NCI-H510A (cell line): Measurements from ENCODE around the gene UNCX.
"Not testable (repeated sequence)": the region's sequence is repeated elsewhere in the genome, so short reads cannot be mapped to it uniquely, and the experiment has no call there.

Experiments used
- DNase-seq: peaks from one replicate; lab custom pipeline; 2025; lab: John Stamatoyannopoulos, UW

Gene UNCX

GRCh38 chr7:1278543-1278942, 45.9 kb downstream of the UNCX start:
- no peak for DNase-seq

DNA sequence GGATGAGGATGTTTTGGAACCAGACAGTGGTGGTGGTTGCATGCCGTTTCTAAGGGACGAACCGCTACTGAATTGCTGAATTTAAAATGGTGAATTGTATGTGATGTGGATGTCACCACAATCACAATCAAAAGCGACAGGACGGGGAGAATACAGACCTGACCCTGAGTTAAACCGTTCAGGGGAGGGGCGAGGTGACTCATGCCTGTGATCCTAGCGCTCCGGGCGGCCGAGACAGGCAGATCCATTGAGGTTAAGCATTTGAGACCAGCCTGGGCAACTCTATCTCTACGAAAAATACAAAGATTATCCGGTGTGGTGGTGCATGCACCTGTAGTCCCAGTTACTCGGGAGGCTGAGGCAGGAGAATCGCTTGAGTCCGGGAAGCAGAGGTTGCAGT, 46.4 kb downstream of the UNCX start:
- no peak for DNase-seq

DNA sequence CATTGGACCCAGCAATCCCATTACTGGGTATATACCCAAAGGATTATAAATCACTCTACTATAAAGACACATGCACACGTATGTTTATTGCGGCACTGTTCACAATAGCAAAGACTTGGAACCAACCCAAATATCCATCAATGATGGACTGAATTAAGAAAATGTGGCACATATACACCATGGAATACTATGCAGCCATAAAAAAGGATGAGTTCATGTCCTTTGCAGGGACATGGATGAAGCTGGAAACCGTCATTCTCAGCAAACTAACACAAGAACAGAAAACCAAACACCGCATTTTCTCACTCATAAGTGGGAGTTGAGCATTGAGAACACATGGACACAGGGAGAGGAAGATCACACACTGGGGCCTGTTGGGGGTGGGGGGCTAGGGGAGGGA, 47.2 kb downstream of the UNCX start:
- not testable (repeated sequence) for DNase-seq

DNA sequence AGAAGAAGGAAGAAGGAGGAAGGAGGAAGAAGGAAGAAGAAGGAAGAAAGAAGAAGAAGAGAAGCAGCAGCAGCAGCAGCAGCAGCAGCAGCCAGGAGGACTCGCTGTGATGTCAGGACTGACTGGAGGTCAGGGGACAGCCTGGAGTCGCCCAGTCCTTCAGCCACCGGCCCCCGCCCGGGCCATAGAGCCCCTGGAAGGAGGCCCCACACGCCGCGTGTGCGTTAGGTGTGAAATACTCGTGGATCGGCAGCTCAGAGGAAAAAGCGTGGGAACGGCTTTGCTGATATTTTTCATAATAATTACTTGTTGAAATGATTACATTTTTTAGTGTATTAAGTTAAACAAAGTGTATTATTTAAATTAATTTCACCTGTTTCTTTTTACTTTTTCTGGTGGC, 48.4 kb downstream of the UNCX start:
- no peak for DNase-seq

- DNase-seq: no peak
These were observed 50.0 kb downstream of the UNCX start for GRCh38 chr7:1282679-1283078.

DNA sequence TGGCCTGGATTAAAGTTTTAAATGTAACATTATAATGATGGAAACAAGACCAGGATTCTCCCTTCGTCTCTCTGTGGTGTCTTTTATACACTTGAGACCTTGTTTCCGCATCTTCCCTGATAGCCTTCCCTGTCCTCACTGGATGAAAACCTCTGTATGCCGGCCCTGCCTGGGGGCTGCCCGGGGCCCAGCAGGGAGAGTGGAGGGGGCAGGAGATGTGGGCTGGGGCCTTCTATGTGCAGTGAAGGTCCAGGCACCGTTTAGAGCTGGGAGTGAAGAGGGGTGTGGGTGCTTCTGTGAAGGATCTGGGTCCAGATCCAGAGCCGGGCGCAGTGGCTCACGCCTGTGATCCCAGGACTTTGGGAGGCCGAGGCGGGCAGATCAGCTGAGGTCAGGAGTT, 50.7 kb downstream of the UNCX start:
- no peak for DNase-seq

DNA sequence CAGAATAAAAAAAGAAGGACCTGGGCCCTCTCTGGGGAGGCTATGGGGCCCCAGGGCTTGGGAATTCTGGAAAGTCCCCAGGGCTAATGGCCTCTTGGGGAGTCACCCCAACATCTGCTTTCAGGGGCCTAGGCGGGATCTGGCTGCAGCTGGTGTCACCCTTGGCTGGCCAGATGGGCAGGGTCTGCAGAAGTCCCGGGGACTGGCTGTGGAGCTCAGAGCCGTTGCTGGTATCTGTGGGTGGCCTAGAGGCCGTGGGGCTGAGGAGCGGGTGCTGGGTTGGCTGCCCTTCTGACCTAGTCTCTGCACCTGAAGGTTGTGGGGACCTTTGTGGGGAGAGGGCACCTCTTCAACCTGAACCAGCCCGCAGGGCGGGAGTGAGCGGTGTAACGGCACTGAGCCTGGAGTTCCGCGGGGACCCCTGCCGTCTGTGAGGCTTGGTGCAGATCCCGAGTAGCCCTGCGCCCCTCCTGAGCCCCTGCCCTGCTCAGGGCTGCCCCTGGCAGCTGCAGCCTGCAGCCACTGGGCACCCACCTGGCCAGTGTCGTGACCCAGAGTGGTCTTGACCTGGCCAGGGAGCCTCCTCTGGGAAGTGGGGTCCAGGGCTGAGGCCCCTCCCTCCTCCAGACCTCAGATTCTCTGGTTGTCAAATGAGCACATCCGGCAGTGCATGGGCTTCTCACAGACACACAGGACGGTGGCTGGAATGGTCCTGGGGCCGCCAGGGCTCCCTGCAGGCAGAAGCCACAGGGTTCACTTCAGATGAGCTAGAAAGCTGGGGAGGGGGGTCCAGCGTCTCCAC, 51.5 kb downstream of the UNCX start:
- DNase-seq: no peak

- DNase-seq: no peak
These were observed 52.2 kb downstream of the UNCX start for GRCh38 chr7:1284743-1285458.

DNA sequence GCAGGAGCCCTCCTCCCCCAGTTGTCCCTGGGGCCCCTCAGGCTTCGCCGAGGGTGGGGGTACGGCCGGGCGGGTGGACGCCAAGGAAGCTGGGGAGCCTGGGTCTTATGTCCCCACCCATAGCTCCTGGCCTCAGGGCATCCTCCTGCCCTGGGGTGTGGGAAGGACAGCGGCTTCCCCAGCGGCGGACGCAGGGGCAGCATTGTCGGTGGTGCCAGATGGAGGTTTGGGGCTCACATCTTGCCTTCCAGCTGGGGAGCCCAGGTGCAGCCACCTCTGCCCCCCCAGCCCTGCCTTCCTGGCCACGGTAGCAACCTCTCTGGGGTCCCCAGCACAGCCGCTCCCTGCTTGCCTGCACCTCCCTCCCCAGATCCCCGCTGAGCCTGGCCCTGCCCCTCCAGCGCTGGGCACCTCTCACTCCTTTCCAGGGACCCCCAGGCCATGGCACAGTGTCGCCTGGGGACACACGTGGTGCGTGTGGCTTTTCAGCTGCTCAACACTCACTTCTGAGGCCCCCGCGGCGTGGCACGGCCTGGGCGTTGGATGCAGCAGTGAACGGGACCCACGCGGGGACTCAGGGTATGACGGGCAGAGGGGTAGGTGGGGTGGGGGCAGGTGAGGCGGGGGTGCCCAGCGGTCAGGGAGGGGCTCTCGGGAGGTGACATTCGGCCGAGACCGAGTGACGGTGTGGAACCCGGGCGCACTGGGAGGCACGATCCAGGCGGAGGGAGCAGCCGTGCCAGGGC, 53.1 kb downstream of the UNCX start:
- DNase-seq: no peak
